Mesangial cell (primary cell): ENCODE results near the gene MCM6. TPM values are rescaled to one million over a fixed set of nuclear protein-coding genes. Genes with fewer than 3 reads are reported as not detected.

ENCODE experiments used
- total RNA-seq: library from RNA; depleted of rRNA; stranded (reverse); fragments of >200 nt; gene quantifications from 2 replicates; pipeline ENCODE4 v1.2.3, GENCODE V29; 2015

The MCM6 gene
- total RNA-seq: 16.4 and 45.5 TPM in 2 replicates

GRCh38 chr2:135876066-135876711, at the start of gene MCM6:
Gene MCM6, minus strand, starts transcription at chr2:135876443. Its CDS starts 78 bp downstream, at chr2:135876365.

GRCh38 chr2:135836596-135837270, 39.5 kb downstream of the MCM6 start, which contains the start of gene LCT:
Gene LCT, minus strand, starts transcription at chr2:135837184. Its CDS starts 15 bp downstream, at chr2:135837169.

Other genes with a start within 250 kb of the MCM6 start
- gene UBXN4, start 134.6 kb downstream of the MCM6 start, total RNA-seq: 27.2 and 32.3 TPM in 2 replicates
- not detected in 2 replicates for gene LCT, start 39.3 kb downstream of the MCM6 start, total RNA-seq
- 34.2 and 42.0 TPM in 2 replicates for gene DARS1, start 109.2 kb upstream of the MCM6 start, total RNA-seq
- gene CXCR4, start 241.7 kb upstream of the MCM6 start, total RNA-seq: not detected in 2 replicates